Neuronal stem cell (in vitro differentiated cells): Measurements from ENCODE around the gene NKAP.
"Not testable (repeated sequence)": the region's sequence is repeated elsewhere in the genome, so short reads cannot be mapped to it uniquely, and the experiment has no call there.

ENCODE experiments used
- DNase-seq: peaks from one replicate; pipeline ENCODE4 v3.0.0-alpha.2; 2013; ENCODE audit warnings: low spot score
- H2AFZ ChIP-seq: one replicate; pipeline ENCODE4 v1.6.1; 2013; ENCODE audit warnings: mild to moderate bottlenecking, low read length, inconsistent platforms
- H2AK5ac ChIP-seq: 2 replicates; pipeline ENCODE4 v1.6.1; 2013; ENCODE audit warnings: low read depth, mild to moderate bottlenecking, inconsistent platforms, low read length, moderate library complexity, mixed read lengths
- H2BK120ac ChIP-seq: 2 replicates; pipeline ENCODE4 v1.6.1; 2013; ENCODE audit warnings: low read depth, mild to moderate bottlenecking, inconsistent platforms, low read length, moderate library complexity, mixed read lengths
- H2BK12ac ChIP-seq: one replicate; pipeline ENCODE4 v1.6.1; 2013; ENCODE audit warnings: low read length, inconsistent platforms
- H2BK15ac ChIP-seq: 2 replicates; pipeline ENCODE4 v1.6.1; 2013; ENCODE audit warnings: mild to moderate bottlenecking, low read length, inconsistent platforms, mixed read lengths
- H2BK5ac ChIP-seq: one replicate; pipeline ENCODE4 v1.6.1; 2013; ENCODE audit warnings: inconsistent platforms, mild to moderate bottlenecking, low read length, moderate library complexity
- H3K14ac ChIP-seq: one replicate; pipeline ENCODE4 v1.6.1; 2013; ENCODE audit warnings: low read length, inconsistent platforms
- H3K18ac ChIP-seq: 2 replicates; pipeline ENCODE4 v1.6.1; 2013; ENCODE audit warnings: low read length, inconsistent platforms
- H3K23ac ChIP-seq: 2 replicates; pipeline ENCODE4 v1.6.1; 2013; ENCODE audit warnings: low read depth, mild to moderate bottlenecking, mixed read lengths, low read length, inconsistent platforms; ENCODE audit not compliant: poor library complexity
- H3K27ac ChIP-seq: replicated peaks from 3 replicates; pipeline ENCODE4 v1.5.1; 2013; ENCODE audit warnings: low read length, inconsistent platforms
- H3K27me3 ChIP-seq, 3 experiments: 2 replicates each; pipeline ENCODE4 v1.6.1; 2013; ENCODE audit warnings: low read length in 3 of 3, mild to moderate bottlenecking in 2 of 3, inconsistent platforms in 1 of 3, low read depth in 1 of 3, mixed read lengths in 1 of 3, moderate library complexity in 1 of 3; ENCODE audit not compliant: control insufficient read depth in 3 of 3, insufficient read depth in 3 of 3
- H3K36me3 ChIP-seq, 2 donors: replicated peaks in 1 of 2; 2 replicates each; pipeline ENCODE4 v1.6.1; 2013; ENCODE audit warnings: low read length in 2 of 2; ENCODE audit not compliant: control insufficient read depth in 2 of 2, insufficient read depth in 2 of 2
- H3K4ac ChIP-seq: 2 replicates; pipeline ENCODE4 v1.6.1; 2013; ENCODE audit warnings: inconsistent platforms, mild to moderate bottlenecking, low read length, moderate library complexity
- H3K4me1 ChIP-seq, 2 donors: 1 replicate in 1 of 2; 2 replicates in 1 of 2; pipeline ENCODE4 v1.6.1; 2013; ENCODE audit warnings: low read length in 2 of 2, low read depth in 1 of 2; ENCODE audit not compliant: control insufficient read depth in 2 of 2, insufficient read depth in 1 of 2
- H3K4me2 ChIP-seq: one replicate; pipeline ENCODE4 v1.6.1; 2013; ENCODE audit warnings: mild to moderate bottlenecking, low read length, inconsistent platforms; ENCODE audit not compliant: insufficient read depth, poor library complexity, severe bottlenecking
- H3K4me3 ChIP-seq, 2 donors: 2 replicates each; pipeline ENCODE4 v1.5.1; 2013; ENCODE audit warnings: low read length in 2 of 2, mild to moderate bottlenecking in 2 of 2, inconsistent platforms in 1 of 2, moderate library complexity in 1 of 2
- H3K79me1 ChIP-seq: one replicate; pipeline ENCODE4 v1.6.1; 2013; ENCODE audit warnings: low read depth, mild to moderate bottlenecking, inconsistent platforms, low read length, moderate library complexity
- H3K9ac ChIP-seq: one replicate; pipeline ENCODE4 v1.6.1; 2013; ENCODE audit warnings: mild to moderate bottlenecking, low read depth, low read length, inconsistent platforms; ENCODE audit not compliant: poor library complexity
- H3K9me3 ChIP-seq, 2 donors: replicated peaks in 1 of 2; 2 replicates each; pipeline versions ENCODE3 to v1.6.1; 2013; ENCODE audit warnings: low read length in 2 of 2, mild to moderate bottlenecking in 2 of 2, inconsistent platforms in 1 of 2, low read depth in 1 of 2, mixed read lengths in 1 of 2, moderate library complexity in 1 of 2; ENCODE audit not compliant: control insufficient read depth in 2 of 2, insufficient read depth in 1 of 2
- H4K8ac ChIP-seq: one replicate; pipeline ENCODE4 v1.6.1; 2013; ENCODE audit warnings: low read depth, mild to moderate bottlenecking, inconsistent platforms, low read length, moderate library complexity
- H4K91ac ChIP-seq: one replicate; pipeline ENCODE4 v1.6.1; 2013; ENCODE audit warnings: low read length, low read depth, mild to moderate bottlenecking, inconsistent platforms; ENCODE audit not compliant: poor library complexity
- WGBS, 2 donors: extraction: QIAGEN DNeasy Blood & Tissue Kit; methylation state at CpG; one replicate each; pipeline ENCODE4 v1.1.7; 2013; ENCODE audit warnings: missing lambda C conversion rate in 2 of 2, mixed read lengths in 1 of 2; ENCODE audit not compliant: insufficient read length in 2 of 2, insufficient replicate concordance in 1 of 2; ENCODE audit errors: extremely low coverage in 2 of 2; 5-methylcytosine and 5-hydroxymethylcytosine counted together

The NKAP gene

DNA sequence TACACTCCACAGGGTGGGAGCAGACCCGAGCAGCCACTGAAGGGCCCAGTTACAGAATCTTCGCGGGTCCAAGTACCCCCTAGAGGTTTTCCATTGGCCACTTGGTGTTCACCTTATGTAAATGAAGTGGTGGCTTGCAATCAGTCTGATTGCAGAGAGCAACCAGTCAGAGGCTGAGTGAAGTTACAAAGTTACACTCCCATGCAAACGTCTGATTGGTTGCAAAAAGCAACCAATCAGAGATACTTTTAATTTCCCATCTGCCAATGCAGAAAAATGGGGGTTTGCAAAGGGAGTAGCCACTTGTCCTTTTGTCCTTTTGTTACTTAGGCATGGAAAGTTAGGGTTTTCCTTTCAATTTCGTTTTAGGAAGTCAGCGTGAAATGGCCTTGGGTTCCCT lies 27.0 kb upstream of the NKAP start:
- H2BK15ac ChIP-seq = no peak overlapping the region
- H3K18ac ChIP-seq = no peak overlapping the region
- H2BK120ac ChIP-seq = no peak overlapping the region
- H3K4me3 ChIP-seq = no peak overlapping the region
- no peak overlapping the region for H3K4me2 ChIP-seq
- H3K9me3 ChIP-seq = no peaks in the 10 kb centered on the region
- H2BK5ac ChIP-seq = no peak overlapping the region
- H3K23ac ChIP-seq = no peak overlapping the region
- H3K27me3 ChIP-seq = no peaks in the 10 kb centered on the region
- peak overlapping the region; percentile 45 for H2AFZ ChIP-seq
- H3K27ac ChIP-seq = no peak overlapping the region
- H3K14ac ChIP-seq = no peak overlapping the region
- no peak overlapping the region for H2BK12ac ChIP-seq
- no peak overlapping the region for H4K8ac ChIP-seq
- no peak overlapping the region for H4K91ac ChIP-seq
- no CpG with 5 or more reads among the region's 6 CpGs for WGBS, 2 donors
- H3K4ac ChIP-seq = no peak overlapping the region
- no peaks in the 10 kb centered on the region for H3K79me1 ChIP-seq
- no peak for DNase-seq
- H3K36me3 ChIP-seq = no peaks in the 10 kb centered on the region
- no peak overlapping the region for H3K9ac ChIP-seq
- H2AK5ac ChIP-seq = no peak overlapping the region
- H3K4me1 ChIP-seq = no peaks in the 10 kb centered on the region

DNA sequence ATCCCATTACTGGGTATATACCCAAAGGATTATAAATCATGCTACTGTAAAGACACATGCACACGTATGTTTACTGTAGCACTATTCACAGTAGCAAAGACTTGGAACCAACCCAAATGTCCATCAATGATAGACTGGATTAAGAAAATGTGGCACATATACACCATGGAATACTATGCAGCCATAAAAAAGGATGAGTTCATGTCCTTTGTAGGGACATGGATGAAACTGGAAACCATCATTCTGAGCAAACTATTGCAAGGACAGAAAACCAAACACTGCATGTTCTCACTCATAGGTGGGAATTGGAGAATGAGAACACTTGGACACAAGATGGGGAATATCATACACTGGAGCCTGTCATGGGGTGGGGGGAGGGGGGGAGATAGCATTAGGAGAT lies 23.3 kb upstream of the NKAP start:
- H2AFZ ChIP-seq, H3K27ac ChIP-seq, H3K4ac ChIP-seq, H3K23ac ChIP-seq, H3K36me3 ChIP-seq, H3K4me1 ChIP-seq, H4K8ac ChIP-seq, H2BK15ac ChIP-seq, H2BK5ac ChIP-seq, H3K9me3 ChIP-seq, H3K9ac ChIP-seq, H3K14ac ChIP-seq, H3K79me1 ChIP-seq, H4K91ac ChIP-seq, H2AK5ac ChIP-seq, DNase-seq, H3K4me2 ChIP-seq, H3K27me3 ChIP-seq, H2BK12ac ChIP-seq, H3K4me3 ChIP-seq, H3K18ac ChIP-seq, H2BK120ac ChIP-seq: not testable (repeated sequence)
- WGBS, 2 donors = no CpG with 5 or more reads among the region's 1 CpG

DNA sequence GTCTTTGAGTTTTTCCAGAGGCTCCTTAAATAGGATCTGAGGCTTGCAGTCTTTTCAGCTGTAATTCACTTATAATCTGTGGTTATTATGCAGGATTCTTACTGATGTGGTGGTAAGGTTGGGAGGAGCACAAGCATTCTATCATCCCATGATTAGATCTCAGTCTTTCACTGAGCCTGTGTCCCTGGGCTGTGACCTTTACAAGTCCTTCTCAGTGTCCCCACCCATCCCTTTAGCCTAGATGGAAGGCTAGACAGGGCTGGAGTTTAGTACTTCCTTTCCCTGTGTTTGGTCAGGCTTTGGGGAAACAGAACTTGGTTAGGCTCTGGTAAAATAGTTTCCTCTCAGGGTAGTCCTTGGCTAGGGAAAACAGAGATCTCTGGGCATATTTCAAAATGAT lies 17.1 kb upstream of the NKAP start:
- Histone ChIP-seq H3K4me1 (no peaks in the 10 kb centered on the region), H2BK12ac (no peak overlapping the region), H3K27me3 (no peaks in the 10 kb centered on the region), H3K4ac (no peak overlapping the region), H3K23ac (no peak overlapping the region), H2BK5ac (no peak overlapping the region), H3K18ac (no peak overlapping the region), H4K91ac (no peak overlapping the region), H2AFZ (no peak overlapping the region), H3K4me3 (no peak overlapping the region), H3K14ac (no peak overlapping the region), H3K36me3 (no peaks in the 10 kb centered on the region), H3K4me2 (no peak overlapping the region), H2BK15ac (no peak overlapping the region), H2AK5ac (no peak overlapping the region), H3K9me3 (no peaks in the 10 kb centered on the region), H3K27ac (no peak overlapping the region), H3K79me1 (no peaks in the 10 kb centered on the region), H3K9ac (no peak overlapping the region), H2BK120ac (no peak overlapping the region), H4K8ac (no peak overlapping the region)
- DNase-seq = no peak

DNA sequence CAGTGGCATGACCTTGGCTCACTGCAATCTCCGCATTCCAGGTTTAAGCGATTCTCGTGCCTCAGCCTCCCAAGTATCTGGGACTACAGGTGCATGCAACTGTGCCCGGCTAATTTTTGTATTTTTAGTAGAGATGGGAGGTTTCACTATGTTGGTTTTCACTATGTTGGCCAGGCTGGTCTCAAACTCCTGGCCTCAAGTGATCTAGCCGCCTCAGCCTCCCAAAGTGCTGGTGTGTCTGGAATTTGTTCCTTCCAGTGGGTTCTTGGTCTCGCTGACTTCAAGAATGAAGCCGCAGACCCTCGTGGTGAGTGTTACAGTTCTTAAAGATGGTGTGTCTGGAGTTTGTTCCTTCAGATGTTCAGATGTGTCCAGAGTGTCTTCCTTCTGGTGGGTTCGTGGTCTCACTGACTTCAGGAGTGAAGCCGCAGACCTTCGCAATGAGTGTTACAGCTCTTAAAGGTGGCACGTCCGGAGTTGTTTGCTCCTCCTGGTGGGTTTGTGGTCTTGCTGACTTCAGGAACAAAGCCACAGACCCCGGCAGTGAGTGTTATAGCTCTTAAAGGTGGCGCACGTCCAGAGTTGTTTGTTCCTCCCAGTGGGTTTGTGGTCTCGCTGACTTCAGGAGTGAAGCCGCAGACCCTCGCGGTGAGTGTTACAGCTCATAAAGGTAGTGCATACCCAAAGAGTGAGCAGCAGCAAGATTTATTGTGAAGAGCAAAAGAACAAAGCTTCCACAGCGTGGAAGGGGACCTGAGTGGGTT lies 12.4 kb upstream of the NKAP start:
- not testable (repeated sequence) for H2BK15ac ChIP-seq, H3K4ac ChIP-seq, H3K27me3 ChIP-seq, H3K18ac ChIP-seq, H4K8ac ChIP-seq, H3K9me3 ChIP-seq, H3K14ac ChIP-seq, DNase-seq, H2BK5ac ChIP-seq, H3K36me3 ChIP-seq, H3K4me3 ChIP-seq, H3K23ac ChIP-seq, H3K9ac ChIP-seq, H2BK12ac ChIP-seq, H3K79me1 ChIP-seq, H4K91ac ChIP-seq, H2AFZ ChIP-seq, H3K4me2 ChIP-seq, H2AK5ac ChIP-seq, H2BK120ac ChIP-seq, H3K4me1 ChIP-seq, H3K27ac ChIP-seq
- WGBS, 2 donors = no CpG with 5 or more reads among the region's 21 CpGs
